Endodermal cell (in vitro differentiated cells): Measurements from ENCODE around the gene MAPK7. TPM values are rescaled to one million over a fixed set of nuclear protein-coding genes. Genes with fewer than 3 reads are reported as not detected.

Experiments used
- DNase-seq: peaks from one replicate; pipeline ENCODE4 v3.0.0-alpha.2; 2017
- H3K27ac ChIP-seq: 2 replicates; pipeline ENCODE4 v1.5.1; 2013; ENCODE audit warnings: mild to moderate bottlenecking, low read depth, low read length, moderate library complexity
- H3K27me3 ChIP-seq: 2 replicates; pipeline ENCODE4 v1.6.1; 2013; ENCODE audit warnings: mild to moderate bottlenecking, low read length, moderate library complexity; ENCODE audit not compliant: insufficient read depth, control insufficient read depth, poor library complexity, severe bottlenecking
- H3K36me3 ChIP-seq: 2 replicates; pipeline ENCODE4 v1.7.0; 2013; ENCODE audit warnings: mild to moderate bottlenecking, low read length, moderate library complexity; ENCODE audit not compliant: control insufficient read depth, insufficient read depth
- H3K4me1 ChIP-seq: one replicate; pipeline ENCODE4 v1.7.0; 2013; ENCODE audit warnings: low read length; ENCODE audit not compliant: control insufficient read depth, insufficient read depth
- H3K4me3 ChIP-seq: 2 replicates; pipeline ENCODE4 v1.5.1; 2013; ENCODE audit warnings: mild to moderate bottlenecking, low read length, moderate library complexity
- H3K9ac ChIP-seq: 2 replicates; pipeline ENCODE4 v1.6.1; 2013; ENCODE audit warnings: mild to moderate bottlenecking, low read length, moderate library complexity; ENCODE audit not compliant: poor library complexity, severe bottlenecking; ENCODE audit errors: extremely low read depth
- H3K9me3 ChIP-seq: 2 replicates; pipeline ENCODE4 v1.6.1; 2013; ENCODE audit warnings: mild to moderate bottlenecking, low read length, moderate library complexity; ENCODE audit not compliant: control insufficient read depth
- H3K27ac Mint-ChIP-seq: 2 replicates; pipeline ENCODE4 v1.8.0; 2020; ENCODE audit warnings: mixed read lengths
- H3K27me3 Mint-ChIP-seq: 2 replicates; pipeline ENCODE4 v1.8.0; 2021; ENCODE audit warnings: mild to moderate bottlenecking, mixed read lengths; ENCODE audit not compliant: insufficient read depth
- H3K36me3 Mint-ChIP-seq: 2 replicates; pipeline ENCODE4 v1.8.0; 2020; ENCODE audit warnings: low read depth, mixed read lengths
- H3K4me1 Mint-ChIP-seq: 2 replicates; pipeline ENCODE4 v1.8.0; 2020; ENCODE audit warnings: mixed read lengths
- H3K4me3 Mint-ChIP-seq: 2 replicates; pipeline ENCODE4 v1.8.0; 2020; ENCODE audit warnings: mild to moderate bottlenecking, moderate library complexity, mixed read lengths
- H3K9me3 Mint-ChIP-seq: 2 replicates; pipeline ENCODE4 v1.8.0; 2020; ENCODE audit warnings: mild to moderate bottlenecking, mixed read lengths
- WGBS, 2 experiments: methylation state at CpG; one replicate each; pipeline versions ENCODE4 v1.1.5 to v1.1.7; 2013; ENCODE audit warnings: missing lambda C conversion rate in 2 of 2, mixed read lengths in 1 of 2; ENCODE audit not compliant: insufficient coverage in 1 of 2, insufficient read length in 1 of 2; 5-methylcytosine and 5-hydroxymethylcytosine counted together
- total RNA-seq, 2 donors: library from RNA; stranded (reverse); fragmentation: NEBNext Ultra II Directional in 1 of 2; extraction: Animal tissue kit (Norgen Biotek cat#: 25700) in 1 of 2; gene quantifications; 2 replicates in 1 of 2; 3 replicates in 1 of 2; pipeline ENCODE4 v1.2.1, GENCODE V29; 2021
- TF ChIP-seq, protein P1 (sequence below): fragments of 200-600 bp; sonication (generic); conservative IDR thresholded peaks from 2 replicates; pipeline ENCODE4 v1.5.0; 2021; ENCODE audit warnings: antibody characterized with exemption, mild to moderate bottlenecking

The MAPK7 gene
- total RNA-seq, 2 donors from 2014 or later = 33.3 to 53.4 TPM

DNA sequence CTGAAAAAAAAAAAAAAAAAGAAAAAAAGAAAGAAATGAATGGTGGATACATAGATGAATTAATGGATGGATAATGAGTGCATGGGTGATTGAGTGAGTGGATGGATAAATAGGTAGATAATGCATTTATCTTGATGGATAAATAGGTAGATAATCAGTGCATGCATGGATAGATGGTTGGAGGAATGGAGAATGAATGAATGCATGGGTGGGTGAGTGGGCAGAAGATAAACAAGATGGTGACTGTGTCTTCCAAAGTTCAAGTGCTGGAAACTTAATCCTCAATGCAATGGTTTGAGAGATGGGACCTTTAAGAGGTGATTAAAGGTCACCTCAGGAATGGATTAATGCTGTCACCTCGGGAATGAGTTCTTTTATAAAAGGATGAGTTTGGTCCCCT, 26.0 kb downstream of the MAPK7 start:
- no peak overlapping the region for H3K4me3 Mint-ChIP-seq
- no peaks in the 10 kb centered on the region for H3K36me3 Mint-ChIP-seq
- H3K27ac Mint-ChIP-seq = no peak overlapping the region
- H3K4me1 Mint-ChIP-seq = peaks cover 12% of the 10 kb centered on the region
- TF ChIP-seq, protein P1, sequence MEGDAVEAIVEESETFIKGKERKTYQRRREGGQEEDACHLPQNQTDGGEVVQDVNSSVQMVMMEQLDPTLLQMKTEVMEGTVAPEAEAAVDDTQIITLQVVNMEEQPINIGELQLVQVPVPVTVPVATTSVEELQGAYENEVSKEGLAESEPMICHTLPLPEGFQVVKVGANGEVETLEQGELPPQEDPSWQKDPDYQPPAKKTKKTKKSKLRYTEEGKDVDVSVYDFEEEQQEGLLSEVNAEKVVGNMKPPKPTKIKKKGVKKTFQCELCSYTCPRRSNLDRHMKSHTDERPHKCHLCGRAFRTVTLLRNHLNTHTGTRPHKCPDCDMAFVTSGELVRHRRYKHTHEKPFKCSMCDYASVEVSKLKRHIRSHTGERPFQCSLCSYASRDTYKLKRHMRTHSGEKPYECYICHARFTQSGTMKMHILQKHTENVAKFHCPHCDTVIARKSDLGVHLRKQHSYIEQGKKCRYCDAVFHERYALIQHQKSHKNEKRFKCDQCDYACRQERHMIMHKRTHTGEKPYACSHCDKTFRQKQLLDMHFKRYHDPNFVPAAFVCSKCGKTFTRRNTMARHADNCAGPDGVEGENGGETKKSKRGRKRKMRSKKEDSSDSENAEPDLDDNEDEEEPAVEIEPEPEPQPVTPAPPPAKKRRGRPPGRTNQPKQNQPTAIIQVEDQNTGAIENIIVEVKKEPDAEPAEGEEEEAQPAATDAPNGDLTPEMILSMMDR = no peak
- Histone ChIP-seq H3K4me1 (peaks cover 8% of the 10 kb centered on the region), H3K27ac (no peak overlapping the region), H3K4me3 (no peak overlapping the region), H3K27me3 (no peaks in the 10 kb centered on the region), H3K9ac (no peak overlapping the region), H3K36me3 (no peaks in the 10 kb centered on the region), H3K9me3 (no peaks in the 10 kb centered on the region)
- H3K9me3 Mint-ChIP-seq = no peaks in the 10 kb centered on the region
- 88 to 100% methylated on average over 1 of the region's 1 CpG for WGBS, 2 experiments
- H3K27me3 Mint-ChIP-seq = no peaks in the 10 kb centered on the region
- no peak for DNase-seq

DNA sequence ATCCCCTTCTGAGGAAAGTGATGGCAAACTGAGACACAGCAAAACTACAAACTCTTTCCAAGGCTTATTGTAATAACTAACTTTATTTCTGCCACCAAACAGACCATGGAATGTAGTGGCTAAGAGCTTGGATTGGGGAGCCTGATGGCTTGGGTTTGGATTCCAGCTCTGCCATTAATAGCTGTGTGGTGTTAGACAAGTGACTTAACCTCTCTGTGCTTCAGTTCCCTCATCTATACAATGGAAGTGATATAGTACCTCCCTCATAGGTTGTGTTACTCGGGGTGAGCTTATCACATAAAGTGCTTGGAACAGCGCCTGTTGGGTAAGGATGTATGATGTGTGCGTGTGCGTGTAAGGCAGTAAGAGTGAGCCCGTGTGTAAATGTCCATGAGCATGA, 26.8 kb downstream of the MAPK7 start:
- TF ChIP-seq, protein P1 = no peak
- WGBS, 2 experiments = 91 to 100% methylated on average over 4 to 5 of the region's 5 CpGs
- Mint-ChIP-seq H3K4me3 (no peak overlapping the region), H3K36me3 (no peaks in the 10 kb centered on the region), H3K9me3 (no peaks in the 10 kb centered on the region), H3K27me3 (no peaks in the 10 kb centered on the region), H3K4me1 (peaks cover 12% of the 10 kb centered on the region), H3K27ac (no peak overlapping the region)
- Histone ChIP-seq H3K9ac (no peak overlapping the region), H3K4me1 (peaks cover 8% of the 10 kb centered on the region), H3K27ac (no peak overlapping the region), H3K27me3 (no peaks in the 10 kb centered on the region), H3K36me3 (no peaks in the 10 kb centered on the region), H3K4me3 (no peak overlapping the region), H3K9me3 (no peaks in the 10 kb centered on the region)
- no peak for DNase-seq

DNA sequence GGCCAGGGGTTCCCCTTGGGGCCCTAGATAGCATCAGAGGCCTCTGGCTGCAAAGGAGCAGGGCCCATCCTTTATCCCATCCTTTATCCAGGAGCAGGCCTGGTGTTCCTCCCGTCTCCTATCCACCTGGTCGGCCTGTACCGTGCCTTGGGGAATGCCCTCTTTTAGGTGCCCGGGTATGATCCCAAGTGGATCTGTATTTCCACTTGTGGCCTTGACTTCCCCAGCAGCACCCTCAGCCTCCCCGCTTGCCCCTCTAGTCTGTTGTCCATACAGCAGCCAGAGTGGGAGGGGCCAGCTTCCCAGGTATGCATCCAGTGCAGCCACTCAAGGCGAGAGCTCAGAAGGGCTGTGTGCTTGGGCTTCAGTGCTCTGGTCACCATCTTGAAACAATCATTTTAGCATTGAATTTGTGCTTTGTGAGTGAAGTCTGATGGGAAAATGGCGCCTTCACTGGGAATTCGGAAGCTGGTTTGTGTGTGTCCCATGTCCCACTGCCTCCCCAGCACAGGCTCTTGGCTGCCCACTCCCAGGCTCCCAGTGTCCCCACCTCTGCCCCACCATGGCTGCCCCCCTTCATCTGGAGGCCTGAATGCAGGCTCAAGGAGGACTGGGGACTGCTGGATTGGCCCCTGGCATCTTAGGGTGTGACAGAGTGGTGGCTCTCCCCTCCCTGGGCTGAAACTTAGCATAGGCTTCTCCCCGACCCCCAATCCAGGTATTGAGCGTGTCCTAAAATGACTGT, 29.5 kb downstream of the MAPK7 start:
- H3K4me1 Mint-ChIP-seq = peaks cover 5% of the 10 kb centered on the region
- Histone ChIP-seq H3K27ac (no peak overlapping the region), H3K27me3 (no peaks in the 10 kb centered on the region), H3K36me3 (no peaks in the 10 kb centered on the region), H3K4me1 (no peaks in the 10 kb centered on the region), H3K9me3 (no peaks in the 10 kb centered on the region), H3K4me3 (no peak overlapping the region), H3K9ac (no peak overlapping the region)
- no peak overlapping the region for H3K27ac Mint-ChIP-seq
- no peaks in the 10 kb centered on the region for H3K36me3 Mint-ChIP-seq
- DNase-seq = no peak
- TF ChIP-seq, protein P1 = no peak
- H3K4me3 Mint-ChIP-seq = no peak overlapping the region
- H3K27me3 Mint-ChIP-seq = no peaks in the 10 kb centered on the region
- 93 to 94% methylated on average over 5 to 10 of the region's 10 CpGs for WGBS, 2 experiments
- H3K9me3 Mint-ChIP-seq = no peaks in the 10 kb centered on the region
